ENCODE results near the gene OTUD7B. TPM values are rescaled to one million over a fixed set of nuclear protein-coding genes. Genes with fewer than 3 reads are reported as not detected.
"Not testable (repeated sequence)": the region's sequence is repeated elsewhere in the genome, so short reads cannot be mapped to it uniquely, and the experiment has no call there.

Gene OTUD7B
- 24.5 TPM for total RNA-seq
- long read RNA-seq, partial matches to known transcripts, result 0 of 1 reads
- long read RNA-seq, other reads (novel, unspliced or antisense), result 1 of 1 reads

DNA sequence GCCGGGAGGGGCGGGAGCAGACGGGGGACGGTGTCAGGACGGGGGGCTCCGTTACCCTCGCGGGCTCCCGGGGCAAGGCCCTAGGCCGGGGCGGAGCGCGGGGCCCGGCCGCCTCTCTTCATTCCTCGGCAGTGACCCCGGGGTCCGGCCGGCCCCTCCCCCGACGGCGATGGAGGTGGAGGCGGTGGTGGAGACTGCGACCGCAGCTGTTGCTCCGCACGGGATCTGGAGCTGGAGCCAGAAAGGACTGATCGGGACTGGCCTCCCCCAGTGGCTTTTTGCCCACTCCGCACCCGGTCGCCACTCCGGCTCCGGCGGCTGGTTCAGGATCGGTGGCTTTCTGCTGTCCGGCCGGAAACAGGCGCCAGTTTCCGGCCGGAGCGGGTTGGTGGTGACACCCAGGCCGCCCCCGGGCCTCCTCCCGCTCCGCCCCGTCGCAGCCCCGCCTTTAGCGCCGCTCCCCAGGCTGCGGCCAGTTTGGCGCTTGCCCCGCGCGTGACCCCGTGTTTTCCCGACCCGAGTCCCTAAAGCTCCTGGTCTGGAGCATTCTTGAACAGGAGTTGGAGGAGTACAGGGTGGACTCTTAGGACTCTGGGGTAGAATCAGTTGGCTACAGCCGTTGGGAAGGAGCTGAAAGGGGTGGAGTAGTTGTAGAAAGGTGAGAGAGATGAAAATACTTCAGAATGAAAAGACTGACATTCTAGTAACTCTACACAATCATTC, at the start of gene OTUD7B:
OTUD7B (minus strand) TSS at position 334 of the 723 bp plus-strand sequence. CDS start 33,216 bp downstream, outside the sequence.
- DNase-seq (ENCODE audit: missing footprints) (peak; percentile 89), ATAC-seq (peak; percentile 98)
- intact Hi-C loops (cut with DNase I), result loop anchor here (2.0 to 5.0 kb wide), 2 partner anchors 48 to 56 kb away; partner anchors contain the start of gene VPS45

DNA sequence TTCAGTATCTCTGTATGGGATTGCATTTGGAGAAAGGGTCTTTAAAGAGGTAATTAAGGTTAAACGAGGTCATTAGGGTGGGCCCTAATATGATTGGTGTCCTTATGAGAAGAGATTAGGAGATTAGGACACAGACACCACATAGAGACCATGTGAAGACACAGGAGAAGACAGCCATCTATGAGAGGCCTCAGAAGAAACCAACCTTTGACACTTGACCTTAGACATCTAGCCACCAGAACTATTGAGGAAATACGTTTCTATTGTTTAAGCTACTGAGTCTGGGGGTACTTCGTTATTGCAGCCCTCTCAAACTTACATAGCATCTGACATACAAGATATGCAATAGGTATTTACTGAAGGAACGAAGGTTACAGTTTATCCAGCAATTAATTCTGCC, 49.7 kb upstream of the OTUD7B start:
- intact Hi-C loops (cut with DNase I), result no loop called here
- DNase-seq (ENCODE audit: missing footprints), result no peak
- no peak for ATAC-seq

DNA sequence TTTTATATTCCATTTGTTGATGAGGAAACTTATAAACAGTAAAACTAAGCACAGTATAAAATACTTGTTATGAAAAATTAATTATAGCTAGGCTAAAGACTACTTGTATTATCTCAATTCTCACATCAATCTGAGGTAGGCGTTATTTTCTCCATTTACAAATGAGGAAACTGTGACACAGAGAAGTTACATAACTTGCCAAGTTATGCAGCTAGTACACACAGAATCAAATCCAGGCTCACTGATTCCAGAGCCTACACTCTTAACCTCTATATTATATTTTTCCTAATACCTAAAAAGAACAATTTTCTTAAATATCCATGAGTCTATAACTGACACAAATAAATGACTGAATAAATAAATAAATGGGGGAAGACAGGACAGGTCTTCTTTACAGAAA, 45.9 kb upstream of the OTUD7B start:
- DNase-seq (ENCODE audit: missing footprints) (no peak), ATAC-seq (no peak)
- intact Hi-C loops (cut with DNase I), result no loop called here

DNA sequence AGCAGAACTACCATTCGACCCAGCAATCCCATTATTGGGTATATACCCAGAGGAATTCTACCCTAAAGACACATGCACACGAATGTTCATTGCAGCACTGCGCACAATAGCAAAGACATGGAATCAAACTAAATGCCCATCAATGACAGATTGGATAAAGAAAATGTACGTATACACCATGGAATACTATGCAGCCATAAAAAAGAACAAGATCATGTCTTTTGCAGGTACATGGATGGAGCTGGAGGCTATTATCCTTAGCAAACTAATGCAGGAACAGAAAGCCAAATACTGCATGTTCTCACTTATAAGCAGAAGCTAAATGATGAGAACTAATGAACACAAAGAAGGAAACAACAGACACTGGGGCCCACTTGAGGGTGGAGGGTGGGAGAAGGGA, 45.0 kb upstream of the OTUD7B start:
- DNase-seq (ENCODE audit: missing footprints); intact Hi-C loops (cut with DNase I); ATAC-seq: not testable (repeated sequence)

- intact Hi-C loops (cut with DNase I), result no loop called here
- ATAC-seq, result no peak
These were observed 43.4 kb upstream of the OTUD7B start for GRCh38 chr1:150053926-150054325.

GRCh38 chr1:150051905-150052412, 41.4 kb upstream of the OTUD7B start:
- intact Hi-C loops (cut with DNase I); ATAC-seq; DNase-seq (ENCODE audit: missing footprints): not testable (repeated sequence)

More at GRCh38 chr1:150053926-150054325, 43.4 kb upstream of the OTUD7B start:
- no peak for DNase-seq (ENCODE audit: missing footprints)

DNA sequence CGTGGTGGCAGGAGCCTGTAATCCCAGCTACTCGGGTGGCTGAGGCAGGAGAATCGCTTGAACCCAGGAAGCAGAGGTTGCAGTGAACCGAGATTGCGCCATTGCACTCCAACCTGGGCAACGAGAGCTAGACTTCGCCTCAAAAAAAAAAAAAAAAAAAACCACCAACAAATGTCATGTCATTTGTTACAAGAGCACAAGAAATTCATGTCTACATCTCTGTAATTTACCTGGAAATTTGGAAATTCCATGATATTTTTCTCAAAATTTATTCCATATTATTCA, 40.5 kb upstream of the OTUD7B start:
- intact Hi-C loops (cut with DNase I), result no loop called here
- DNase-seq (ENCODE audit: missing footprints), result no peak
- no peak for ATAC-seq

- DNase-seq (ENCODE audit: missing footprints) (no peak), ATAC-seq (no peak)
- intact Hi-C loops (cut with DNase I), result loop anchor here (1.0 kb wide), 1 partner anchor 88 kb away; no protein-coding TSS in a partner anchor
These were observed 39.4 kb upstream of the OTUD7B start for GRCh38 chr1:150049926-150050325.

DNA sequence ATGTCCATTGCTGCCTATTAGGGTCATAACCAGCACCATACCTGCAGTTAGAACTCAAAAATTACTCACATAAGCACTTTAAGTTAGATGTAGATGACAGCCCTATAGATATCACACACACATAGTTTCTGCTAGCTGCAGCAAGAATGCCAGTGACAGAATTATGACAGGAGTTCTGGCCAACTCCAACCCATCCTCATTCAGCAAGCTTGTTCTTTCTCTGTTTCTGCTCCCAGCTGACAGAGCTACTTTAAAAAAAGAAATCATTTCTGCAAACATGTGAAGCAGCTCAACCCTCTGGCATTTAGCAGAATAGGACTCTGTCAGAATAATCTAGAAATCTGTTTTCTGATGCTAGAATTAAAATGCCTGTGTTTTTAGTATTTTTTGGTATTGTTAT, 23.8 kb upstream of the OTUD7B start:
- ATAC-seq (no peak), DNase-seq (ENCODE audit: missing footprints) (no peak)
- intact Hi-C loops (cut with DNase I), result no loop called here

DNA sequence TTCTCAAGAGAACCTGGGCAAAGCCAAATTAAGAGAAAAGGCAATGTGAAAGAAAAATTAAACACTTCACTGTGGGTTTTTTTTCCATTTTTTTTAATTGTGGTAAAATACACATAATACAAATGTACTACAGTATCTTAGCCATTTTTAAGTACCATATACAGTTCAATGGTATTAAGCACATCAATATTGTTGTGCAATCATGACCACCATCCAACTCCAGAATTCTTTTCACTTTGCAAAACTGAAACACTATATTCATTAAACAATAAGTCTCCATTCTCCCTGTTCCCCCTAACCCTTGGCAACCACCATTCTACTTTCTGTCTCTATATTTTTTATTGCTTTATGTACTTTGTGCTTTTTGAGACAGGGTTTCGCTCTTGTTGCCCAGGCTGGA, 17.8 kb upstream of the OTUD7B start:
- DNase-seq (ENCODE audit: missing footprints) (no peak), ATAC-seq (no peak)
- intact Hi-C loops (cut with DNase I), result no loop called here

DNA sequence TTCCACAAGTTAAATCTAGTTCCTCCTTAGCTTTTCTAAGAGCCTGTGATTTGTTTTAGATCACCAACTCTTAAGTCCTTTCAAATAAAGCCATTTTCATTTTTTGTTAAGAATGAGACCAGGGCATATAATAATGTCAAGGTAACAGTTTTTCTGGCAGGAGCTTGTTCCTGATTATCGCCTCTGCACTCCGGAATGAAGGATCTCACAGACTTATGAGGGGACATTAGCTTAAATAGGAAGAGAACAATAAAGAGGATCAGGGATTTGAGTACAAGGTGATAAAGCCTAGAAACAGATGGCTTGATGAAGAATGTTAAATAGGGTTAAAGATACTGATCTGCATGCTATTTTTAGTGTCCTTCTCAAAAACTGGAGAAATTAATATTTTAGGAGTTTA, 13.6 kb upstream of the OTUD7B start:
- no peak for ATAC-seq
- intact Hi-C loops (cut with DNase I), result no loop called here
- DNase-seq (ENCODE audit: missing footprints), result no peak

- ATAC-seq, result no peak
- intact Hi-C loops (cut with DNase I), result no loop called here
These were observed 11.8 kb upstream of the OTUD7B start for GRCh38 chr1:150022357-150022756.

DNA sequence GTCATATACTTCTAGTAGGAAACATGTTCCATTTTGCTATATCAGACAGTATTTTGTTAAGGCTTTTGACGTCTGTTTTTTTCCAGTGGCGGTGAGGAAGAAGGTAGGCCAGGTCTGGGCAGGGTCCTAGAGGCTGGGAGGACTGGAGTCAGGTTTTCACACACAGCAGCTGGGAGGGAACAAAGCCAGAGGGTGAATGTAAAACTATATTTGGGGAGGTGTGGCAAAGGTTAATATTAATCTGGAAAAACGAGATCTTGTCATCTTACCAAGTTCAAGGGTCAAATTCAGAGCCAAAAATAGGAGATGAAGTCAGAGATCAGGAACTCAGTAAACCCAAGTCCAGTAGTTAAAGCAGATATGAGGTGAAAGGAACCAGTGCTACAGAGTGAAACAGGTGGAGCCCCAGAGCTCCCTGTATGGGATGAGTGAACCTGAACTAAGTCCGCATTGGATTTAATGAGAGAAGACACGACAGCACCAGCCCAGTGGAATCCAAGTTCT, 10.7 kb upstream of the OTUD7B start:
- intact Hi-C loops (cut with DNase I), result no loop called here
- no peak for DNase-seq (ENCODE audit: missing footprints)

More at GRCh38 chr1:150022357-150022756, 11.8 kb upstream of the OTUD7B start:
- no peak for DNase-seq (ENCODE audit: missing footprints)

DNA sequence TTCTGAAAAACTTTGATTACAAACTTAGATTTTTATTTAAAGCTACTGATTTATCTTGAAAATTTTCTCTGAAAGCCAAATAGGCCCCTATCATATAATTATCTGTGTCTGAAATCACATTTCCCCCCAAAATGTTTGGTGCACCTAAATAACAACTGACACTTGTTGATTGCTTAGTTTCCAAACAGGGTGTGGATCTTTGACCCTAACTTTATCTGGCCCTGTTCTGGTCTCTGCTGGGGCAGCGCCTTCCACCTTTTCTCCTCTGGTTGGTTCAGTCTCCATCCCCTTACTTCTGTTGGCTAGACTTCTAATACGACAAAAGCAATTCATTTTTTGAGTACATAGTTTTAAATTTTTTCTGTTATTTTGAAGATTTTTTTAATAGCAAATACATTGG, 10.2 kb upstream of the OTUD7B start:
- no peak for DNase-seq (ENCODE audit: missing footprints)

More for the DNA sequence above, 10.7 kb upstream of the OTUD7B start:
- ATAC-seq, result no peak

GRCh38 chr1:150018165-150018564, 7.6 kb upstream of the OTUD7B start:
- intact Hi-C loops (cut with DNase I), result no loop called here
- DNase-seq (ENCODE audit: missing footprints) (no peak), ATAC-seq (no peak)

More for the DNA sequence above, 10.2 kb upstream of the OTUD7B start:
- intact Hi-C loops (cut with DNase I), result no loop called here
- no peak for ATAC-seq

DNA sequence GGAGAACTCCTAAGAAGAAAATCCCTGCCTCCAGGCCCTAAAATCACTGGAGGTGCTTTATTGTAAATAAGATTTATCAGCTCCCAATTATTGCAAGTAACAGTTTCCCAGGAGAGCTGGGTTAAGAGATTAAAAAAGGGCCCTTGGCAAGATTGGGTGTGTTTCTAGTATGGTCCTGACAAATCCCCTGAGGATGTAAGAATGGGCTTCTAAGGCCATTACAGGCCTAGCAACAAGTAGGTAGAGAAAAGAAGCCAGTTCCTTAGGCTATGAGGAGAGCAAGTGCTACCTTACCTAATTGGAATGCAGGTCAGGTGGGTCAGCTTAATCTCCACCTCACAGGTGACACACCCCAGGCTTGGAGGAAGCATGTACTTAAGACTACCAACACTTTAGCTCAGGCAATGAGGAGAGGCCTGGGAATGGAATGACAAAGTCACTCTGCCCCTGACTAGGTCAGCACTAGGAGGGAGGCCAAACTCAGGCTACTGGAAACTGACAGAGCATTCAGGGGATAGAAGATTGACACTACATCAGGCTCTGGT, 6.8 kb upstream of the OTUD7B start:
- no peak for DNase-seq (ENCODE audit: missing footprints)
- peak; percentile 20 for ATAC-seq
- intact Hi-C loops (cut with DNase I), result no loop called here

- ATAC-seq (no peak), DNase-seq (ENCODE audit: missing footprints) (no peak)
- intact Hi-C loops (cut with DNase I), result loop anchor here (1.0 kb wide), 1 partner anchor 12 kb away; no protein-coding TSS in a partner anchor
These were observed 5.2 kb upstream of the OTUD7B start for GRCh38 chr1:150015651-150016131.

GRCh38 chr1:150012611-150013010, 2.1 kb upstream of the OTUD7B start:
- ATAC-seq, result no peak
- DNase-seq (ENCODE audit: missing footprints), result no peak
- intact Hi-C loops (cut with DNase I), result loop anchor here (5.0 kb wide), 1 partner anchor 50 kb away; no protein-coding TSS in a partner anchor

- DNase-seq (ENCODE audit: missing footprints), result no peak
- ATAC-seq, result peak; percentile 33
- intact Hi-C loops (cut with DNase I), result loop anchor here (2.0 to 5.0 kb wide), 2 partner anchors 47 to 57 kb away; partner anchors contain the start of gene VPS45
These were observed 728 bp downstream of the OTUD7B start for GRCh38 chr1:150009604-150010392.
